Measurements from ENCODE around the gene GALNT12.

- TF ChIP-seq CTCF (IDR thresholded peaks at IDR 0.05; ENCODE audit: insufficient read depth, low read depth, low read length): no peak
- no peak for TF ChIP-seq EZH2 (IDR thresholded peaks at IDR 0.05; ENCODE audit: insufficient read depth, low read length)
Measured at GRCh38 chr9:98821831-98822230, 14.4 kb downstream of the GALNT12 start.
